Measurements from ENCODE around the gene ZNRF1. TPM values are rescaled to one million over a fixed set of nuclear protein-coding genes. Genes with fewer than 3 reads are reported as not detected.

ZNRF1 gene
- total RNA-seq, 2 experiments from 2014 or later, result 11.0 to 13.7 TPM

- Mint-ChIP-seq H3K4me1 (ENCODE audit: low read depth) (no peaks in the 10 kb centered on the region), H3K27ac (no peak overlapping the region), H3K9me3 (no peaks in the 10 kb centered on the region), H3K4me3 (no peak overlapping the region), H3K27me3 (no peaks in the 10 kb centered on the region), H3K36me3 (ENCODE audit: low read depth) (peaks cover 26% of the 10 kb centered on the region)
- no peak for TF ChIP-seq CTCF (IDR thresholded peaks at IDR 0.05)
- no peak for DNase-seq
- intact Hi-C loops (cut with micrococcal nuclease), result no loop called here
- ChIA-PET CTCF (no interaction called here), POLR2A (no interaction called here)
- ATAC-seq, result no peak
Measured at GRCh38 chr16:74954763-74955162, 44.1 kb upstream of the ZNRF1 start.

GRCh38 chr16:74973304-74973703, 25.5 kb upstream of the ZNRF1 start:
- Mint-ChIP-seq H3K27ac (no peak overlapping the region), H3K9me3 (no peaks in the 10 kb centered on the region), H3K27me3 (no peaks in the 10 kb centered on the region), H3K36me3 (ENCODE audit: low read depth) (peaks cover 2% of the 10 kb centered on the region), H3K4me1 (ENCODE audit: low read depth) (peaks cover 7% of the 10 kb centered on the region), H3K4me3 (no peak overlapping the region)
- DNase-seq, result no peak
- no peak for TF ChIP-seq CTCF (IDR thresholded peaks at IDR 0.05)
- POLR2A ChIA-PET, result interaction anchor here (1.1 kb wide), 1 partner anchor 15 kb away, joined by 3 read pairs; no protein-coding TSS in a partner anchor
- CTCF ChIA-PET, result no interaction called here
- intact Hi-C loops (cut with micrococcal nuclease), result no loop called here
- ATAC-seq, result no peak

- ChIA-PET POLR2A (no interaction called here), CTCF (no interaction called here)
- Mint-ChIP-seq H3K27ac (no peak overlapping the region), H3K4me1 (ENCODE audit: low read depth) (peaks cover 4% of the 10 kb centered on the region), H3K9me3 (no peaks in the 10 kb centered on the region), H3K36me3 (ENCODE audit: low read depth) (peaks cover 9% of the 10 kb centered on the region), H3K4me3 (no peak overlapping the region), H3K27me3 (no peaks in the 10 kb centered on the region)
- intact Hi-C loops (cut with micrococcal nuclease), result no loop called here
- no peak for TF ChIP-seq CTCF (IDR thresholded peaks at IDR 0.05)
- DNase-seq (no peak), ATAC-seq (no peak)
Measured at GRCh38 chr16:74975591-74975990, 23.2 kb upstream of the ZNRF1 start.

GRCh38 chr16:74982256-74982655, 16.6 kb upstream of the ZNRF1 start:
- no peak for TF ChIP-seq CTCF (IDR thresholded peaks at IDR 0.05)
- no peak for ATAC-seq
- intact Hi-C loops (cut with micrococcal nuclease), result no loop called here
- H3K36me3 Mint-ChIP-seq (ENCODE audit: low read depth), result peaks cover 13% of the 10 kb centered on the region
- no peaks in the 10 kb centered on the region for H3K27me3 Mint-ChIP-seq
- H3K4me3 Mint-ChIP-seq, result no peak overlapping the region
- H3K4me1 Mint-ChIP-seq (ENCODE audit: low read depth), result peaks cover 25% of the 10 kb centered on the region
- no peak overlapping the region for H3K27ac Mint-ChIP-seq
- CTCF ChIA-PET, result interaction anchor here (0.6 to 4.6 kb wide), 3 partner anchors 11 to 217 kb away, joined by 3 to 34 read pairs (median 5); no protein-coding TSS in a partner anchor
- DNase-seq, result no peak
- POLR2A ChIA-PET, result no interaction called here
- H3K9me3 Mint-ChIP-seq, result no peaks in the 10 kb centered on the region

GRCh38 chr16:74984194-74984528, 14.7 kb upstream of the ZNRF1 start:
- H3K9me3 Mint-ChIP-seq, result no peaks in the 10 kb centered on the region
- ChIA-PET POLR2A (interaction anchor here (0.6 to 1.7 kb wide), 6 partner anchors 10 to 127 kb away, joined by 3 to 9 read pairs (median 4); partner anchors contain the start of gene ZNRF1), CTCF (interaction anchor here (1.3 to 4.6 kb wide), 2 partner anchors 85 to 127 kb away, joined by 3 to 34 read pairs; no protein-coding TSS in a partner anchor)
- DNase-seq, result no peak
- H3K27me3 Mint-ChIP-seq, result no peaks in the 10 kb centered on the region
- peak overlapping the region; percentile 86 for H3K4me3 Mint-ChIP-seq
- H3K36me3 Mint-ChIP-seq (ENCODE audit: low read depth), result peaks cover 4% of the 10 kb centered on the region
- ATAC-seq, result no peak
- TF ChIP-seq CTCF (IDR thresholded peaks at IDR 0.05), result no peak
- intact Hi-C loops (cut with micrococcal nuclease), result loop anchor here (2.0 kb wide), 1 partner anchor 15 kb away; the partner anchor contains the start of gene ZNRF1
- H3K4me1 Mint-ChIP-seq (ENCODE audit: low read depth), result peaks cover 21% of the 10 kb centered on the region
- H3K27ac Mint-ChIP-seq, result peak overlapping the region; percentile 91
